Measurements from ENCODE around the gene LHB.
A peak's percentile ranks its signal among the peaks of the same experiment; 100 is the strongest.
"Not testable (repeated sequence)": the region's sequence is repeated elsewhere in the genome, so short reads cannot be mapped to it uniquely, and the experiment has no call there.

The LHB gene

GRCh38 chr19:49038111-49038510 lies 21.2 kb upstream of the LHB start:
- DNase-seq (ENCODE audit: low read depth): not testable (repeated sequence)

- DNase-seq (ENCODE audit: low read depth): not testable (repeated sequence)
Observed at GRCh38 chr19:49036815-49037214, 19.9 kb upstream of the LHB start, which contains the start of gene CGB1. Gene CGB1 (minus strand): TSS chr19:49036895. CDS start chr19:49036711, 184 bp downstream.

- not testable (repeated sequence) for DNase-seq (ENCODE audit: low read depth)
Observed at GRCh38 chr19:49031642-49032301, 14.9 kb upstream of the LHB start, which contains the start of gene CGB2. Gene CGB2 (plus strand): TSS chr19:49031890. CDS start chr19:49032096, 206 bp downstream.

GRCh38 chr19:49030323-49030722 lies 13.4 kb upstream of the LHB start:
- DNase-seq (ENCODE audit: low read depth): not testable (repeated sequence)

- not testable (repeated sequence) for DNase-seq (ENCODE audit: low read depth)
Observed at GRCh38 chr19:49029749-49030148, 12.9 kb upstream of the LHB start.

GRCh38 chr19:49028686-49029085 lies 11.8 kb upstream of the LHB start:
- not testable (repeated sequence) for DNase-seq (ENCODE audit: low read depth)

GRCh38 chr19:49025599-49025998 lies 8.7 kb upstream of the LHB start:
- not testable (repeated sequence) for DNase-seq (ENCODE audit: low read depth)

- DNase-seq (ENCODE audit: low read depth): not testable (repeated sequence)
Observed at GRCh38 chr19:49025088-49025487, 8.2 kb upstream of the LHB start.

- DNase-seq (ENCODE audit: low read depth): not testable (repeated sequence)
Observed at GRCh38 chr19:49024233-49024632, 7.3 kb upstream of the LHB start, which contains the start of gene CGB3. Gene CGB3 (minus strand): TSS chr19:49024333. CDS start chr19:49023971, 362 bp downstream.

- DNase-seq (ENCODE audit: low read depth): no peak
Observed at GRCh38 chr19:49022116-49022515, 5.2 kb upstream of the LHB start.

- DNase-seq (ENCODE audit: low read depth): no peak
Observed at GRCh38 chr19:49020931-49021895, 4.3 kb upstream of the LHB start.

GRCh38 chr19:49020342-49020741 lies 3.5 kb upstream of the LHB start:
- no peak for DNase-seq (ENCODE audit: low read depth)

- DNase-seq (ENCODE audit: low read depth): peak; percentile 46
Observed at GRCh38 chr19:49019242-49019932, 2.5 kb upstream of the LHB start.

- not testable (repeated sequence) for DNase-seq (ENCODE audit: low read depth)
Observed at GRCh38 chr19:49018388-49019241, 1.7 kb upstream of the LHB start.

GRCh38 chr19:49017666-49018351 lies 918 bp upstream of the LHB start:
- peak; percentile 41 for DNase-seq (ENCODE audit: low read depth)

- no peak for DNase-seq (ENCODE audit: low read depth)
Observed at GRCh38 chr19:49016067-49016839, 638 bp downstream of the LHB start.

GRCh38 chr19:49014870-49015255 lies 2.0 kb downstream of the LHB start:
- no peak for DNase-seq (ENCODE audit: low read depth)

- no peak for DNase-seq (ENCODE audit: low read depth)
Observed at GRCh38 chr19:49014123-49014869, 2.6 kb downstream of the LHB start.

GRCh38 chr19:49011194-49011593 lies 5.7 kb downstream of the LHB start:
- no peak for DNase-seq (ENCODE audit: low read depth)
